OCI-LY7 (cell line): Measurements from ENCODE around the gene GRK6.

Source experiments
- EZH2phosphoT487 ChIP-seq: fragments of 200-600 bp; sonication (generic); IDR thresholded peaks from 2 replicates; pipeline ENCODE4 v1.6.1; 2018; ENCODE audit warnings: low read depth, borderline replicate concordance, mild to moderate bottlenecking, mixed run types, antibody characterized with exemption, low read length, moderate library complexity, mixed read lengths
- TF ChIP-seq, protein P1 (sequence below): fragments of 200-600 bp; sonication (generic); conservative IDR thresholded peaks from 2 replicates; pipeline ENCODE4 v1.5.1; 2014; ENCODE audit warnings: mild to moderate bottlenecking, antibody characterized with exemption, low read length, moderate library complexity, mixed read lengths

DNA sequence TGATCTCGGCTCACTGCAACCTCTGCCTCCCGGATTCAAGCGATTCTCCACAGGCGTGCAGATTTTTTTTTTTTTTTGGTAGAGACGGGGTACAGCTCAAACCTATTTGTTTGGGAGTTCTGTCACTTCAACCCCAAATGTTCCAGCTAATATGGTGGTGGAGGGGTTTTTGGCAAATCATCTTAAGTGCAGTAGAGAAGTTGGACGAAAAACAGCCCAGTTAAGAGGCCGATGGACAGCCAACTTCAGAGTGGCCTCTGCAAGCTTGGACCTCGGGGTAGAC lies 19.4 kb downstream of the GRK6 start:
- TF ChIP-seq, protein P1, sequence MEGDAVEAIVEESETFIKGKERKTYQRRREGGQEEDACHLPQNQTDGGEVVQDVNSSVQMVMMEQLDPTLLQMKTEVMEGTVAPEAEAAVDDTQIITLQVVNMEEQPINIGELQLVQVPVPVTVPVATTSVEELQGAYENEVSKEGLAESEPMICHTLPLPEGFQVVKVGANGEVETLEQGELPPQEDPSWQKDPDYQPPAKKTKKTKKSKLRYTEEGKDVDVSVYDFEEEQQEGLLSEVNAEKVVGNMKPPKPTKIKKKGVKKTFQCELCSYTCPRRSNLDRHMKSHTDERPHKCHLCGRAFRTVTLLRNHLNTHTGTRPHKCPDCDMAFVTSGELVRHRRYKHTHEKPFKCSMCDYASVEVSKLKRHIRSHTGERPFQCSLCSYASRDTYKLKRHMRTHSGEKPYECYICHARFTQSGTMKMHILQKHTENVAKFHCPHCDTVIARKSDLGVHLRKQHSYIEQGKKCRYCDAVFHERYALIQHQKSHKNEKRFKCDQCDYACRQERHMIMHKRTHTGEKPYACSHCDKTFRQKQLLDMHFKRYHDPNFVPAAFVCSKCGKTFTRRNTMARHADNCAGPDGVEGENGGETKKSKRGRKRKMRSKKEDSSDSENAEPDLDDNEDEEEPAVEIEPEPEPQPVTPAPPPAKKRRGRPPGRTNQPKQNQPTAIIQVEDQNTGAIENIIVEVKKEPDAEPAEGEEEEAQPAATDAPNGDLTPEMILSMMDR, result no peak
- TF ChIP-seq EZH2phosphoT487, result no peak
